HG02759 (cell line): ENCODE data around the gene CEP112.
"Not testable (repeated sequence)": the region's sequence is repeated elsewhere in the genome, so short reads cannot be mapped to it uniquely, and the experiment has no call there.

Experiments
- ATAC-seq: cut with Tn5 transposase; IDR thresholded peaks from one replicate; pipeline ENCODE4 v1.9.1; 2021; ENCODE audit warnings: mild to moderate bottlenecking, moderate library complexity; ENCODE audit not compliant: unreplicated experiment

Gene CEP112

DNA sequence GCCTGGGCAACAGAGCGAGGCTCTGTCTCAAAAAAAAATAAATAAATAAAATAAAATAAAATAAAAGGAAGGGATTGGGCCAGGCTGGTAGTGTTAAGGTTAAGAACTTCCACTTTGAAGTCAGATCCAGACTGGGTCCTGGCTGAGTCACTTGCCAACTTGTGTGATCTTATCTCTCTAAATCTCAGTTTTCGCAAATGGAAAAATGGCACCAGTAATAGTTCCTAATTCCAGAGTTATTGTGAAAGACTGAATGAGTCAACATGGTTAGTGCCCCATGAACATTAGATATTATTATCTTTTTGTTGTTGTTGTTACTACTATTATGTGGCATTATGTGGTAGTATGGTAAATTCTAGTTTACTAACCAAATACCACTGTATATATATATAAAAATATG is 442.5 kb downstream of the CEP112 start:
- ATAC-seq, result no peak

DNA sequence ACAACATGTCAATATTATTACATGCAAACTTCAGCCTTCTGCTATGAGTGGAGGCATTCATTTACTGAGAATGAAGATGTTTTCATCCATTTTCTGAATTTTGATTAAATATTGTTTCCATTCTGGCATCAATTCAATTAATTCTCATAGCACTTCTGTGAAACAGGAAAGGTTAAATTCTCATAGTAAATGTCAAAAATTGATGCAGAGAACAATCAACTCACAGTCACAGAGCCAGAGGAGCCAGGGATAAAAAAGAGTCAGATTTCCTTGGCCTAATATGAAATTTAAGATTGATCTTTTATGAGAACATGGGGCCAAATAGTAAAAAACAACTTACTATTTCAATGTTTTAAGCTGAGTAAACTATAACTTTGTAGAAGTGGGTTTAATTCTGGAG is 446.7 kb downstream of the CEP112 start:
- ATAC-seq, result no peak

DNA sequence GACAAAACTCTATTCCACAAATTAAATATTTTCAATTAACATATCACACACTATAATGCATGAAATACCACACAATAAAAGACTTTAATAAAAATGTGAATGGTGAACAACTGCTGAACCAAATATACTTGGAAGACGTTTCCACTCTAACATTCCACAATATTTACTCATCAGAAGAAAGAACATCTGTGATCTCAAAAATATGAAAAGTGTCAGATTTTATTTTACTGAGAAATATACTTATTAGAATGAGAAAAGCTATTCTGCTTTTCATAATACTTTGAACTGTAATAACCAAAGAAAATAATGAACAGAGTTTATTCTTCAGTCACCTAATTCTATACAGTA is 448.7 kb downstream of the CEP112 start:
- no peak for ATAC-seq

DNA sequence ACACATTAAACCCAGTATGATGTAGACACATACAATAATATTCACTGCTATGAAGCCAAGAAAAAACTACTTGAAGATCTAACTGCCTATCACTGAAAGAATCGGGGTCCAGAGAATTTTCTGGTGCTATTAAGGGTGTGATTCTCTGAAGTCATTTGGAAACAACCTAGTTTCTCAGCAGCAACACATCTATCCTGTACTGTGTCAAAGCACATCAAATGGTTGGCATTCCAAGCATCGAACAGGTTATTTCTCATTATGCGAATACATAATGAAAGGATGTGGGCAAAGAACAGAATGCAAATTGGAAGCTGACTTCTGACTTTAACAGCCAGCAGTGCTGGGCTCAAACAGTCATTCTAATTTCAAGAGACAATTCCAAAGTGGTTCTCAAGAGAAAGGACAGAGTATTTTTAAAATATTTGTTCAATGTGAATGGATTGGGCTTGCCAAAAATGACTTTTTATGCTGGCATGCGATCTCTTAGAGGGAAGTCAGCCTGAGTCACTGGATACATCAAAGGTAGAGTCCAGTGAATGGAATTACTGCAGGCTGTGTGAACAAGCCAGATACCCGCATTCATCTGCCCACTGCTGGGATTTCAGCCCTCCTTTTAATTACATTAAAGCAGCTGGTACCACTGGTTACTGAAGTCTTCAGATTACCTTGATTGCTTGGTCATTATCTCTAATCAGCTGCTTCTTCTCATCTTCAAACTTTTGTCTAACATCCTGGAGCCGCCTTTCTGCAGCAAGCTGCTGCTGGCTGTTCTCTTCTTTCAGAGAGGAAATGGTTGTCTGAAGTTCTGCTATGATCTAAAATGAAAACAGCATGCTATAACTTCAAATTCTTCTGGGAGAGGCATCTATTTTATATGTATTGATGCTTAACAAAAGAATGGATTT is 449.3 kb downstream of the CEP112 start:
- no peak for ATAC-seq

DNA sequence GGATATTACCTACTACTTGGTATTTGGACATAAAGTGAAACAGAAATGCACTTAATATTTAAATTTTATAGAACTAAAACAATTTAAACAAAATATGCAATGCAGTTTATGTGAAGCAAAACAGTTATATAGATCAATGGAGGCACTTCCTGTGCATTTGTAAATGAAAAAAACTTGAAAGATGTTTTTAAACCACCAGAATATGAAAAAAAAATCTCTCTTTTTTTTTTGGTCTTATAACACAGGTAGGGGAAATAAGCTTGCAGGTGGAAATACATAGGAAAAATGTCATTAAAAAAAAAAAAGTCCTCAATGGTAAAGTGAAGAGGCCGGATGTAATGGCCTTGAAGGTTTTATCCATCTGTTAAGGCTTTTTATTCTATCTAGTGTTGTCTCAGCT is 450.2 kb downstream of the CEP112 start:
- no peak for ATAC-seq

DNA sequence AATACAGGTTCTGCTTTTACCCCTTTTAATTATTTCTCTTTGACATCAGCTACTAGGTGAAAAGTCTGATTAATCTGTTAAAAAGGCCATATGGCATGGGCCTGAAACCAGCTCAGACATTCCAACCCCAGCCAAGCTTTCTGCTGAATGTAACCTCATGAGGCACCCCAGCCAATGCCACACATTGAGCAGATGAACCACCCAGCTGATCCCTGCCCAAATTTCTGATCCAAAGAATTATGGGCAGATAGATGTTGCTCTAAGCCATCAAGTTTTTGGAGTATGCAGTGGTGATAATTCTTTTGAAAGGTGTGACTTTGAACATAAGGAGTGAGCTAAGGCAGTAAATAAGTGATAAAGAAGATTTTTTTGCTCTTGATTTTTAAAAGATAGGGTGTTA is 452.9 kb downstream of the CEP112 start:
- ATAC-seq, result no peak

DNA sequence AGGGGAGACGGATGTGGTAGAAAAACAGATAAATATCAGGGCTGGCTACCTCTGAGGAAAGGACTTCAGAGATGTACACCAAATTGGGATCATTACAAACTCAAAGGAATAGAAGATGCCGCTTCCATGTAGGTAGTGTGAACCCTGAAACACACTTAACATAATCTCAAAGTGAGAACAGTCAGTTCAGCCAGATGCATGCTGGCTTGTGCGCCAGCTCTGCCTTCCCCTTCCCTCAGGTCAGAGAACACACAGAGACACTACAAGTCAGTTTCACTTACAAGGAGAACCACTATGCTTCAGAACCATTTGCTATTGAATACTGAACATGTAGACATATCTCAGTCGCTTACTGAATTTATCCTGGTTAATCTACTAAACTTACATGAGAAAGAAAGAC is 454.5 kb downstream of the CEP112 start:
- no peak for ATAC-seq

DNA sequence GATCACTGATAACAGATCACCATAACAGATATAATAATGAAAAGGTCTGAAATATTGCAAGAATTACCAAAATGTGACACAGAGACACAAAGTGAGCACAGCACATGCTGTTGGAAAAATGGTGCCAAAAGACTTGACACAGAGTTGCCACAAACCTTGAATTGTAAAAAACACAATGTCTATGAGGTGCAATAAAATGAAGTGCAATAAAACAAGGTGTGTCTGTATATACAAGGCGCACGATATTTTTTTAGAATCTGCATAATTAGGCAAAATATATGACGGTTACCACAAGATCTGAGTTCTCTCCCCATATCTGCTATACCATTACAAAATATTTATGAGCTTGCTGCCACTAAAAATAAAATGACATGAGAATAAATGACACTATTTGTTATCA is 458.6 kb downstream of the CEP112 start:
- no peak for ATAC-seq

DNA sequence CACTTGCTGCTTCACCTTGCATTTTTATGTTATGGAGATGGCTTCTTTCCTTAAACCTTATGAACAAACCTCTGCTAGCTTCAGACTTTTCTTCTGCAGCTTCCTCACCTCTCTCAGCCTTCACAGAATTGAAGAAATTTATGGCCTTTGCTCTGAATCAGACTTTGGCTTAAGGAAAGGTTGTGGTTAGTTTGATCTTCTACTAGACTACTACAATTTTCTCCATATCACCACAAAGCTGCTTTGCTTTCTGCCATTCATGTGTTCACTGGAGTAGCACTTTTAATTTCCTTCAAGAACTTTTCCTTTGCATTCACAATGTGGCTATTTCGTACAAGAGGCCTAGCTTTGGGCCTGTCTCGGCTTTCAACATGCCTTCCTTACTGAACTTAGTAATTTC is 459.3 kb downstream of the CEP112 start:
- ATAC-seq, result not testable (repeated sequence)

DNA sequence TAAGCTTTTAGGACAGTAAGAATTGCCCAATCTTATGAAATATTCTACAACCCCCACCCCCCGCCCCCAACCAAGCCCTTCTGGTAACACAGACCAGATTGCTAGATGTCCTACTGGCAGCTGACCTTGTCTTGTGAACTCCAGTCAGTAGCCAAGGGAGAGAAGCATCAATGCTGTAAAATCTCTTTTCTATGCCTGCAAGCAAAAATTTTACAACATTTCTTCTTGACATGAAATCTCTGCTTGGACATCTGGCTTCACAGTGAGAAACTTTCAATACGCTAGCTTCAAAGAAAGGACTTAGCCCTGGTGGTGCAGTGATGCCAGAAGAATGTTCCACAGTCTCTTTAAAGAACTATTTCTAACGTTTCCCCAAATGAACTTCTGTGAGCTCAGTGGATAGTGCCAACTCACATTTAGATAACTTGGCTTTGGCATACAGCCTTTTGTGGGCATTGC is 461.2 kb downstream of the CEP112 start:
- ATAC-seq, result no peak

DNA sequence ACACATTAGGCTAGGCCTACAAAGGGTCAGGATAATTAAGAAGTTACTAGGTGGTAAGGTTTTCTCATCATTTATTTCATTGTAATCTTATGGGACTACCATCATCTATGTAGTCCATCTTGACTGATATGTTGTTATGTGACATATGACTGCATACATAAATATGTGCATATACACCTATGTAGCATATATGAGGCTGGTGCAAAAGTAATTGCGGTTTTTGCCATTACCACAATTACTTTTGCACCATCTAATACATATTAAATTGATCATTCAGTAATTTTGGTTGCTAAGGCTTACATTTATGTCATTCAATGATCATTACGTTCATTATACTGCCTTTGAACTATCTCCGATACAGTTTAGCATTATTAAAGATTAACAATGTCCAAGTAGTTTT is 462.7 kb downstream of the CEP112 start:
- no peak for ATAC-seq

DNA sequence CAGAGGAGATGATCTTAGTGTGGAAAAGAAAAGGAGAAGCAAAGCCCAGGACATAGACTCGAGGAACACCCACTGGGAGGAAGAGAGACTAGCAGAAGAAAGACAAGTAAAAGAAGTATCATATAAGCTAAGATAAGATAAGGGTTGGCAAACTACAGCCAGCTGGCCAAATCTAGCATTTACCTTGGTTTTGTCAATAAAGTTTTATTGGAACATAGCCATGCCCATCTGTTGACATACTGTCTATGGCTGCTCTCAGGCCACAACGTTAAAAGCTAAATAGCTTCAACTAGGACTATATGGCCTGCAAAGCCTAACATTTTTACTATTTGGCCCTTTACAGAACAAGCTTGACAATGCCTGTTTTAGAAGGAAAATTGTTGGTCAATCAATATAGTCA is 464.1 kb downstream of the CEP112 start:
- no peak for ATAC-seq

DNA sequence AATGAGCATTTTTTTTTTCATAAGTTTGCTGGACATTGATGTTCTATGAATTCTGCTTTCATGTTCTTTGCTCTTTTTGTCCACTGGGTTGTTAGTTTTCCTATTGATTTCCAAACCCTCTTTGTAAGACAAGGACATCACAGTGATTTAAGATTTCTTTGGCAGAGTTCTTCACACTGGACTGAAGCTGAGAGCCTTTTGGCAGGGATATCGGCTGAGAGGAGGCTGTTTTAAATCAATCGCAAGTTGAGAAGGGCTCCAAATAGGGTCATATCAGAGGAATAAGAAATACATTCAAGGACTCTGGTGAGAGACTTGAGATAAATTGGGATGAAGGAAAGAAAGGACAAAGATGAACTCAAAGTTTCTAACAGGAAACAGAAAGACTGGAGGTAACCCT is 464.7 kb downstream of the CEP112 start:
- ATAC-seq, result no peak

DNA sequence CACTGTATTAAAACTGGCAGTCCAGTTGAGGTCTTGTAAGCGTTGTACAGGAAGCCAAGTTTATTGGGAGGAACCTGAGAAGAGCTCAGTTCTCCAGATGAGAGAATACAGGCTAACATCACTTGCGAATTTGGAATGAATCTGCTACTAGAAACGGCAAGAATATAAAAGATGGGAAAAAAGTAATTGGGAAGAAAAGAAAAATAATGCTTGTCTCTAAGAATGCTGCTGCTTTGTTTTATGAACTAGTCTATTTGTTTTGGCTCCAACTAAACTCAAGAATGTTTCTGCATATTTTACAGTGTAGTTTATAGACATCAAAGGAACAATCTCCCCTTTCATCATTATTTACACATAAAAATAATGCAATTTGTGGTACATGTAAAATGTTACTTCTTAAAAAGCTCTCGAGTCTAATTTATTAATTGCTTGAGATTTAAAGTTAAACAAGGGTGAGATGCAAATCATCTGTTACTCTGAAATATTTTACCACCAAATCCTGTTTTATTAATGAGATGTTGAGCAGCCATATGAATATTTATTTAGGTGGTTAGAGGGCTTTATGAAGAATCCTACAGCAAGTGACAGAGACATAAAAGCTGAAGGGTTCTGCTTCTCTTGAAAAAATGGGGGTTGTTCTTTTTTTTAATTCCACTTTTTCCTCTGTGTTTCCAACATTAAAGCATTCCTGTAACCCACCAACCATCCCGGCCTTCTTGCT is 468.3 kb downstream of the CEP112 start:
- no peak for ATAC-seq

DNA sequence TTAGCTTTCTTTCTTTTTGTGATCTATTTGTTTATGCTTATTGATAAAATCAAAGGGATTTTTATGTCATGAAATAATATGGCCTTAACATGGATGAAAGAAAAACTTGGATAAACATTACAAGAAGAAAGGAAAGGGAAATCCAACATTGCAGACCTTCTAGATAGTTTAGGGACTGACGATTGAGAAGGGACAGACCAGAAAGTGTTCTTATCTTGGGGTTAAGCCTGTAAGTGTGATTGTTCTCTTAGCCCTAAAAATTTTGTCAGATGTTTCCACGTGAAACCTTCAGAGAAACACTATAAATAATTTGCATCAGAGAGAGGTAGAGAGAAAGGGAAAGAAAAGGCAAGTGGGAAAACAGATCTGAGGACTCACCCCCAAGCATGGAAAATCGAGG is 473.3 kb downstream of the CEP112 start:
- no peak for ATAC-seq

DNA sequence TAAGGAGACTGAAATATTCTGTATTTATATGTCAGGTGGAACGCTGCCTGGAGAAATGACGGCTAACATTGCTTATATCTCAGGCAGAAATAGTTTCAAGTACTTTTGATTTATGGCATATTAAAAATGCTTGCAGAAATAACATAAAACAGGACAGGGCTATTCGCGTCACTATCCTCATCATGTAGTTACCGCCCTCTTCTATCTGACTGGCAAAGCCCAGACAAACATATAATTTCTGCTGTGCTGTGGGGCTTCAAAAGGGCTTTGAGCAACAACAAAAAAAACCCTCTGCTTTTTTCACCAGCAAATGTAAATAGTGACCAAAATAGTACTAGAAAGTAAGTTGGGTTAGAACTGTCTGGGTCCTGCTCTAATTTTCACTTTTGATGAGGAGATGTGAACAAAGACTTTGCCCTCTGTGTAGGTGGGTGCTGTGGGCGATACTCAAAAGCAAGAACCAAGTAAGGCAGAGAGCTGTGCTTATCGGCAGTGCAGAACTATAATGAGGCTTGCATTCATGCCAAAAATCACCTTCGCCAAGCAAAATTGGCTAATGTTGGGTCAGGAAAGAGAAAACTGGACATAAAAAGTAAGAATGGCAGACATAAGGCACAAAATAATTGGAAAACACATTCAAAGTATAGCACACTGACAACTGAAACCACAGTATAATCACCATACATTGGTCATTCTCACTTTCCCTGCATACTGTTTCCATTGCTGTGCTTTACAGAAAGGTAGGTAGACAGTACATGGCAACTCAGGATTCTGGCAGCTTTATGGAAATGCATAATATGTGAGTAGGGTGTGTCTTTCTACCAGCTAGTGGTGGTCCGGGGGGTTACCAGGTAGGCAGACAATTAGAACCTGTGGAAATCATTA is 479.3 kb downstream of the CEP112 start:
- no peak for ATAC-seq

DNA sequence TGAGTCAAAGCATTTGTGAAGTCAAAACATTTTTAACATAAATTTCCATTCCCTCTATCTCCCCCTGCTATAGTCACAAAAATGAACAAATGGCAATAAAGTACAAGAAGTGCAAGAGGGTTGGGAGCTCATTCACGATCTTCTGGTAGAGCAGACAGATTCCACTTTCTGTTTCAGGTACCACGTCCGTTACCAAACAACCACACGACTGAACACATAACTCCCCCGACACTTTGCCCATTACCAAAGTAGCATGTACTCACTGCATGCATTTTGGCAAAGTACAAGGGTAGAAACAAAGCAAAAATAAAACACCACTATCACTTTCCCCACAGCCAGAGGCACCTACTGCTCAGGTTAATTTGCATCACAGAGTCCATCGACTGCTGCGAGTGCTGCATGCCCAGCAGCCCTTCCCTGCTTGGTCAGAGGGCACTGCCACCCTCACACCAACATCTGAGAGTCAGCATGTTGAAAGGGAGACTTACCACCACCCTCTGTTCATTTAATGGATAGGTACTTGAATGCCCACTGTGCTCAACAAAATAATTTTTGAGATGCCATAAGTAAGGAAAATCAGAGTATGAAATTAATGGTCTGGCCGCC is 480.2 kb downstream of the CEP112 start:
- ATAC-seq, result no peak

DNA sequence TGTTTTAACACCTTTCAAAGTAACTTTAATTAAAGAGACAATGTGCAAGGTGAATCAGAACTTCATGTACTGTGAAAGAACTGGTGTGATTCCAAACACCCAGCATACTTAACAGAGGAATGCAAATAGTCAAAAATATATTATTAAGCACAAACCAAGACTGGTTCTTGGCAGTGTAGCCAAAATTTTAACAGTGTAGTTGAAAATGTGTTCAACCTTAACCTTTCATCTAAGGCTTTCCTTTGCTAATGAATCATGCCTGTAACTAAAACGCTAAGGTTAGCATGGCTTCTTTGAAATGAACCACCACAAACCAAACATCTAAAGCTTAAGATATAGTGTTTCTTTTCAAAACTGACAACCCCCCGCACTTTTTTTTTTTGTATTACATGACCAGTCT is 484.2 kb downstream of the CEP112 start:
- no peak for ATAC-seq

DNA sequence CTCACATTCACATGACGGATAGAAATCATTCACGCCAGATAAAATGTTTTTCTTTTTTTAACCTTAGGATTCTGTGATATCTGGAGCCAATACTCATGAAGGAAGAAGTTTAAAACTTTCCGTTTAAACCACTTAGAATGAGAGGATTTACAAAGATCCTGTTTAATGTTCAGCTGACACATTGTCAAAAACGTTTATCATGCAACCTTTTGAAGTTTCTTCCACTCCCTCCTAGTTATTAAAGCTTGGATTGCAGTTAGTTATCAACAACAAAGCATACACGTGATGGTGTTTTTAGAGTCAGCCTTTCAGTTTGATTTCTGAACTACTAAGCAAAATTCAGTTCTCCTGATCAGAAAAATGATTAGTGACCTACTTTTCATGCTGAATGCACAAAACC is 487.2 kb downstream of the CEP112 start:
- ATAC-seq, result no peak

DNA sequence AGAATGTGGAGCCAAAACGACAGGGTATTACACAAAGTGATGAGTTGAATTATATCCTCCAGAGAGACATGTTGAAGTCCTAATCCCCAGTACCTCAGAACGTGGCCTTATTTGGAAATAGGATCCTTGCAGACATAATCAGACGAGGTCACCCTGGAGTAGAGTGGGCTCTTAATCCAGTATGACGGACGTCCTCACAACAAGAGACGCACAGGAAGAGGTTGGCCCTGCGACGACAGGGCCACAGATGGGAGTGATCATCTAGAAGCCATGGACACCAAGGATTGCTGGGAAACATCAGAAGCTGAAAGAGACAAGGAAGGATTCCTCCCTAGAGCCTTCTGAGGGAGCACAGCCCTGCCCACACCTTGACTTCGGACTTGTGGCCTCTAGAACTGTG is 488.0 kb downstream of the CEP112 start:
- ATAC-seq, result no peak

DNA sequence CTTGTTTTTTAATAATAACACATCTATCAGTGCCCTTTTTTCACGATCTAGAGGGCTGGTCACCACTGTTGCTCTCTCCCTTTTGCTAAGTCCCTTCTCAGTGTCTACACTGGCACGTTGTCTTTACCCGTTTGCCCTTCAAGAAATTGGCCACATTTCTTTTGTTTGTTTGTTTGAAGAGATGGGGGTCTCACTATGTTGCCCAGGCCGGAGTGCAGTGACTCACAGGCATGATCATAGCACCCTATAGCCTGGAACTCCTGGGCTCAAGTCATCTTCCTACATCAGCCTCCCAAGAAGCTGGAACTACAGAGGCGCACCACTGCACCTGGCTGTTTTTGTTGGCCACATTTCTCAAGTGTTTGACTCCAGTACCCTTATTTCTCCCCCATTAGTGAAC is 492.5 kb downstream of the CEP112 start:
- ATAC-seq, result no peak
